Nephron (organoid): ENCODE data around the gene PLXNB1.

ENCODE experiments used
- H3K27ac Mint-ChIP-seq, 3 experiments: 2 replicates each; pipeline ENCODE4 v1.8.0; 2020; ENCODE audit warnings: mixed read lengths in 3 of 3, mild to moderate bottlenecking in 2 of 3, moderate library complexity in 1 of 3
- H3K27me3 Mint-ChIP-seq: 2 replicates; pipeline ENCODE4 v1.8.0; 2021; ENCODE audit warnings: low read depth, mild to moderate bottlenecking, moderate library complexity, mixed read lengths
- H3K36me3 Mint-ChIP-seq: 2 replicates; pipeline ENCODE4 v1.8.0; 2020; ENCODE audit warnings: low read depth, mixed read lengths
- H3K4me1 Mint-ChIP-seq: 2 replicates; pipeline ENCODE4 v1.8.0; 2020; ENCODE audit warnings: mixed read lengths
- H3K4me3 Mint-ChIP-seq, 3 experiments: 2 replicates each; pipeline ENCODE4 v1.8.0; 2020; ENCODE audit warnings: mild to moderate bottlenecking in 3 of 3, mixed read lengths in 3 of 3, moderate library complexity in 2 of 3
- H3K9me3 Mint-ChIP-seq: 2 replicates; pipeline ENCODE4 v1.8.0; 2020; ENCODE audit warnings: mixed read lengths
- TF ChIP-seq, protein P1 (sequence below), 3 experiments: fragments of 200-600 bp; sonication (generic); IDR thresholded peaks; one replicate each; pipeline ENCODE4 v1.5.0; 2021; ENCODE audit warnings: antibody characterized with exemption in 3 of 3; ENCODE audit not compliant: unreplicated experiment in 3 of 3

The PLXNB1 gene

DNA sequence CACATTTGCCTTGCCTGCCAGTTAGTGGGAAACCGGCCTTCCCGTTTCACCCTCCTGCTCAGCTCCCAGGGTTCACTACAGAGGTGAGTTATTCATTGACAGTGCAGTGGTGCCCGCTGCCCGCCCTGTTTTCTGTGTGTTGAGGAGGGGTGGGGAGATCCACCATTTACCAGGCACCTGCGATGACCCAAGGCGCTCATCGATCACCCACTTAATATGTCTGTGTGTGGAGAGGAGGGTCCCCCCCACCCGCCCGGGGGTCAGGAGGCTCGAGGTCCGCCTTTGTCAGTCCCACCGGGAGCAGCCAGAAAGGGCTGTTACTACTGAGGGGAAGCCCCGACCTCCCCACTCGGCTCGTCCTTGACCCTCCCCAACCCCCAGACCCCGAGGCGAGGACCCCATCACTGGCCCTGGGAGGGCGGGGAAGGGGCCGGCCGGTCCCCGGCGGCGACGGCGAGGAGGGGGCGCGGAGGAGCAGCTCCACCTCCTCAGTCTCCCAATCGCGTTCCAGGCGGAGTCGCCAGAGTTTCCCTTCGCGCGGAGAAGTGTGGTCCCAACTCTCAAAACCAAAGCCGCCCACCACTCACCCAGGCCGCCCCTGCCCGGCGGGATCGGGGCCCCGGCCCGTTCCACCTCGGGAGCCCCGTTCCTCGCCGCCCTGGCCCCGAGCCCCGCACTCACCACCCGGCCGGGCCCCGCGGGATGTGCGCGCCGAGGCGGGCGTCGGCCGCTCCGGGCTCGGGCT is 1.1 kb downstream of the PLXNB1 start:
- TF ChIP-seq, protein P1, sequence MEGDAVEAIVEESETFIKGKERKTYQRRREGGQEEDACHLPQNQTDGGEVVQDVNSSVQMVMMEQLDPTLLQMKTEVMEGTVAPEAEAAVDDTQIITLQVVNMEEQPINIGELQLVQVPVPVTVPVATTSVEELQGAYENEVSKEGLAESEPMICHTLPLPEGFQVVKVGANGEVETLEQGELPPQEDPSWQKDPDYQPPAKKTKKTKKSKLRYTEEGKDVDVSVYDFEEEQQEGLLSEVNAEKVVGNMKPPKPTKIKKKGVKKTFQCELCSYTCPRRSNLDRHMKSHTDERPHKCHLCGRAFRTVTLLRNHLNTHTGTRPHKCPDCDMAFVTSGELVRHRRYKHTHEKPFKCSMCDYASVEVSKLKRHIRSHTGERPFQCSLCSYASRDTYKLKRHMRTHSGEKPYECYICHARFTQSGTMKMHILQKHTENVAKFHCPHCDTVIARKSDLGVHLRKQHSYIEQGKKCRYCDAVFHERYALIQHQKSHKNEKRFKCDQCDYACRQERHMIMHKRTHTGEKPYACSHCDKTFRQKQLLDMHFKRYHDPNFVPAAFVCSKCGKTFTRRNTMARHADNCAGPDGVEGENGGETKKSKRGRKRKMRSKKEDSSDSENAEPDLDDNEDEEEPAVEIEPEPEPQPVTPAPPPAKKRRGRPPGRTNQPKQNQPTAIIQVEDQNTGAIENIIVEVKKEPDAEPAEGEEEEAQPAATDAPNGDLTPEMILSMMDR (IDR thresholded peaks at IDR 0.05; ENCODE audit: unreplicated experiment in 3 of 3) = no peak
- Mint-ChIP-seq H3K27me3 (no peaks in the 10 kb centered on the region), H3K9me3 (no peaks in the 10 kb centered on the region), H3K27ac (peak overlapping the region; percentile 90 to 94 (median 93)), H3K4me1 (peaks cover 54% of the 10 kb centered on the region), H3K4me3 (peak overlapping the region; percentile 84 to 91 (median 87)), H3K36me3 (peaks cover 3% of the 10 kb centered on the region)

DNA sequence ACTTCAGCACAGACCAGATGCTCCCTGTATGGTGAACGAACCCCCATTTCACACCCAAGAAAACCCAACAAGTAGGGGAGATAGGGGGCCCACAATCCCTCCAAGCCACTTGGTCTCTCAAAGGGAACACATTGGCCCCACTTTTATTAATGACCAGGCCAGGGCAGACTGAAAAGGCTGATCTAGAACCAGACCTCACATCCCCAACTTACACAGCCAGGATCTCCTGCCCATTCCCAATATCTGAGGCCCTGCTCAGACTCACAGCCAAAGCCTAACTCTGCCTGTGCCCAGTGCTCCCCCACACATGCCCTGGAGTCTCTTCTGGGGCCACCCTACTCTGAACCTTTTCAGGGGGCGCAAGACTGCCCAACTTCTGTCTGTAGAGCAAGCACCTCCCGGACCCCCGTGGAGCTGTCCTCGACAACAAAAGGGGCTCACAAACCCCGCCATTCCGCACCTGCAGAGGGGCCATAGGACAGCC is 1.8 kb downstream of the PLXNB1 start:
- Mint-ChIP-seq H3K4me3 (peak overlapping the region; percentile 84 to 91 (median 87)), H3K27ac (peak overlapping the region; percentile 90 to 94 (median 93)), H3K9me3 (no peaks in the 10 kb centered on the region), H3K36me3 (peaks cover 5% of the 10 kb centered on the region), H3K4me1 (peaks cover 54% of the 10 kb centered on the region), H3K27me3 (no peaks in the 10 kb centered on the region)
- TF ChIP-seq, protein P1 (IDR thresholded peaks at IDR 0.05; ENCODE audit: unreplicated experiment in 3 of 3) = no peak

DNA sequence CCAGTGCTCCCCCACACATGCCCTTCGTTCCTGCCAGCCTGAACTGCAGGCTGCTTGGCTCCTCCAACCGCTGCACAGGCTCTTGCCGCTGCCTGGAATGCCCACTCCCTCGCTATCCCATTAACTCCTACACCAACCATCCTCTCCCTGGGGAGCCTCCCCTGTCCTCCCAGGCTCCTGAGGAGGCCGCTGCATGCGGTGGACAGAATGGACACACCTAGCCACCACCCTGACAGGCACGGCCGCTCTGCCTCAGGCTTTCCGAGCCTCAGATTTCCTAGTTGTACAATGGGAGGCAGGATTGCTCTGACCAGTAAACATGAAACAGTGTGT is 2.3 kb downstream of the PLXNB1 start:
- TF ChIP-seq, protein P1 (IDR thresholded peaks at IDR 0.05; ENCODE audit: unreplicated experiment in 3 of 3) = no peak
- Mint-ChIP-seq H3K4me3 (peak overlapping the region; percentile 84 to 91 (median 87)), H3K9me3 (no peaks in the 10 kb centered on the region), H3K27me3 (no peaks in the 10 kb centered on the region), H3K36me3 (peaks cover 9% of the 10 kb centered on the region), H3K27ac (peak overlapping the region; percentile 90 to 94 (median 93)), H3K4me1 (peaks cover 58% of the 10 kb centered on the region)

DNA sequence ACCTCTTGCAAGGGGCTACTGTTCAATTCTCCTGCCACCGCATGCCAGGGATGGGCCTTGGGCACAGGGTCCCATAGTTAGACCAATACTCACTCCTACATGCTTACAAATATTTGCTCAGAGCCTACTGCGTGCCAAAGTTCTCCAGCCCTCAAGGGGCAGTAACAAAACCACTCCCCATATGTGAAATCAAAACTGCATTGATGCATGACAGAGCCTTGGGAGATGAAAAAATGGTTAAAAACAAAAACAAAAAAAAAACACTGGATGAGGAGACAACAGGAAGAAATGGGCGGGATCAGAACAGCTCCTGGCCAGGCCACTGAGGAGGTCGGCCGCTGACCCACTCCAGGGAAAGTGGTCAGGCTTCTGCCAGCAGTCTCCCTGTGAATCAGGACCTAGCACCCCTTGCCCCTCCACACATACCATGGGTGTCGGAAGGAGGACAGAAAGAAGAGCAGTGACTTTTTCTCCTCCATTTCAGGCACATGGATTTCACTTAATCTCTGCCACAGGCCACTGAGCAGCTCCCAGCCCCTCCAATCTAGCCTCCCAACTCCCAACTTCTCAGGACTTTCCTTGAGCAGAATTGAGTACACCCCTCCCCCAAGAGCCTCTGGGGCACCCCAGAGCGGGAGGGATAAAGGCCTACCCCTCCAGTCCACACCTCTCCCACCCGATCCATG is 2.8 kb downstream of the PLXNB1 start:
- Mint-ChIP-seq H3K27me3 (no peaks in the 10 kb centered on the region), H3K27ac (peak overlapping the region; percentile 90 to 94 (median 93)), H3K36me3 (peaks cover 9% of the 10 kb centered on the region), H3K4me3 (peak overlapping the region; percentile 84 to 91 (median 87)), H3K9me3 (no peaks in the 10 kb centered on the region), H3K4me1 (peaks cover 54% of the 10 kb centered on the region)
- TF ChIP-seq, protein P1 (IDR thresholded peaks at IDR 0.05; ENCODE audit: unreplicated experiment in 3 of 3) = no peak

DNA sequence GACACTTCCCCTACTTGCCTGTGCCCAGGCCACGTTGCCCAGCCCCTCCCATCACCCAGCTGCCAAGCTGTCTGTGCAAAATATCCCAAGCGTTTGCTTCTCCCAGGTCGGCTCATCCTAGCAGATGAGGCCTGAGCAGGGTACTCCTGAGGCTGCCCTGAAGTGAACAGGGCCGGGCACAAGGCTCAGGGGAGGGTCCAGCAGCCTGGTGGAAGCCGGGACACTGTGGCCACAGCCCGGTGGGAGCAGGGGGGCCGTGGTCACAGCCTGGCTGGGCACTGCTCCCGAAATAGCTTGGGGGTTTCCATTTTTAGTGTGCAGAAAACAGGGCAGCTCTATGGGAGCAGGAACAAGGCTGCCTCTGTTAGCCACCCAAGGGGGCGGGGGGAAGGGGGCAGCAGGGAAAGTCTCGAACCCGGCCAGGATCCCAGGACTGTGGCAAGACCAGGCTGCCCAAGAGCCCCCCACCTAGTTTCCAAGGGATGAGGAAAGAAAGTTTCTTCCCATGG is 3.4 kb downstream of the PLXNB1 start:
- Mint-ChIP-seq H3K27ac (peak overlapping the region; percentile 90 to 94 (median 93)), H3K36me3 (peaks cover 10% of the 10 kb centered on the region), H3K27me3 (no peaks in the 10 kb centered on the region), H3K4me3 (peak overlapping the region; percentile 84 to 91 (median 87)), H3K9me3 (no peaks in the 10 kb centered on the region), H3K4me1 (peaks cover 49% of the 10 kb centered on the region)
- TF ChIP-seq, protein P1 (IDR thresholded peaks at IDR 0.05; ENCODE audit: unreplicated experiment in 3 of 3) = no peak
